ENCODE measurements around the gene NTSR1. TPM values are rescaled to one million over a fixed set of nuclear protein-coding genes. Genes with fewer than 3 reads are reported as not detected.

NTSR1 gene
- total RNA-seq, 6 experiments from 2014 or later, result 0.04 to 0.74 (median 0.09) TPM; not detected in 2

DNA sequence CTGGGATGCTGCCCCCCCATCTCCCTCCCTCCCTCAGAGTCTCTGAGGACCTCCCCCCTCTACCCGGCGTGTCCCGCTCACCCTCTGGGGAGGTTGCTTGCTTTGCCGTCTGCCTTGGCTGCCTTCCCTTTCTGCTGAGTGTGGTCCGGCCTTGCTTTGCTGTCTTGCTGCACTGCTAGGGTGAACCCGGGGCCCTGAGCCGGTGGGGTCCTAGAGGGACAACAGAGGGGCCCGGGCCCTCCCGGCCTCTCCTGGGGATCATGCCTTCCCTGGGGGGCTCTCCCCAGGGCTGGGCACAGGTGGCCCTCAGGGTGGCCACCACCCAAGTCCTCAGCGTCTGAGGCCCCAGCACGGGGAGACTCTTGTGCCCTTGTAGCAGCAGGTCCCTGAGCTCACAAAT lies 47.0 kb upstream of the NTSR1 start:
- Histone ChIP-seq H3K9me3 (no peaks in the 10 kb centered on the region), H3K36me3 (no peaks in the 10 kb centered on the region), H3K27ac (no peak overlapping the region), H3K27me3 (no peaks in the 10 kb centered on the region), H3K4me1 (no peaks in the 10 kb centered on the region), H3K4me3 (no peak overlapping the region)
- ATAC-seq (no peak), DNase-seq (no peak)
- WGBS (ENCODE audit: insufficient coverage, low coverage, low lambda C conversion rate, missing lambda C conversion rate), result 68% methylated on average over 4 of the region's 11 CpGs
- intact Hi-C loops (cut with DNase I), result no loop called here
- TF ChIP-seq, protein P1, sequence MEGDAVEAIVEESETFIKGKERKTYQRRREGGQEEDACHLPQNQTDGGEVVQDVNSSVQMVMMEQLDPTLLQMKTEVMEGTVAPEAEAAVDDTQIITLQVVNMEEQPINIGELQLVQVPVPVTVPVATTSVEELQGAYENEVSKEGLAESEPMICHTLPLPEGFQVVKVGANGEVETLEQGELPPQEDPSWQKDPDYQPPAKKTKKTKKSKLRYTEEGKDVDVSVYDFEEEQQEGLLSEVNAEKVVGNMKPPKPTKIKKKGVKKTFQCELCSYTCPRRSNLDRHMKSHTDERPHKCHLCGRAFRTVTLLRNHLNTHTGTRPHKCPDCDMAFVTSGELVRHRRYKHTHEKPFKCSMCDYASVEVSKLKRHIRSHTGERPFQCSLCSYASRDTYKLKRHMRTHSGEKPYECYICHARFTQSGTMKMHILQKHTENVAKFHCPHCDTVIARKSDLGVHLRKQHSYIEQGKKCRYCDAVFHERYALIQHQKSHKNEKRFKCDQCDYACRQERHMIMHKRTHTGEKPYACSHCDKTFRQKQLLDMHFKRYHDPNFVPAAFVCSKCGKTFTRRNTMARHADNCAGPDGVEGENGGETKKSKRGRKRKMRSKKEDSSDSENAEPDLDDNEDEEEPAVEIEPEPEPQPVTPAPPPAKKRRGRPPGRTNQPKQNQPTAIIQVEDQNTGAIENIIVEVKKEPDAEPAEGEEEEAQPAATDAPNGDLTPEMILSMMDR (IDR thresholded peaks at IDR 0.05), result no peak
- no peak for TF ChIP-seq POLR2A (IDR thresholded peaks at IDR 0.05)

DNA sequence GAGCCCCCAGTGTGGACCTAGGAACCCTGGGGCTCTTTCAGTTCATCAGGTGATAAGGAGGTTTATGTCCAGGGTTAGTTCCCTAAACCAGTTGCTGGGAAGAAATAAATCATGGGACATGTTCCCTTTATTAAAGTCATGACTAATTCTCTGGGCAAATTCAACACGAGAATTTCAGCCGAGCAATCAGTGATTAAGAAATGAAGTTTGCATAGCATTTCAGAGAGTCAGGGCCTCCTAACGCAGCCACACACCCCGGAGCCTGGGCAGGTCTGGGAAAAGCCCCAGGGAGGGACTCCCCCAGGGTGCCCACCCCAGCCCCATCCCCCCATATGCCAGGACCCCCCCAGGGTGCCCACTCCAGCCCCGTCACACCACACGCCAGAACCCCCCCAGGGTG lies 46.2 kb upstream of the NTSR1 start:
- intact Hi-C loops (cut with DNase I), result no loop called here
- WGBS (ENCODE audit: insufficient coverage, low coverage, low lambda C conversion rate, missing lambda C conversion rate), result 69% methylated on average over 5 of the region's 6 CpGs
- Histone ChIP-seq H3K9me3 (no peaks in the 10 kb centered on the region), H3K27ac (no peak overlapping the region), H3K4me3 (no peak overlapping the region), H3K36me3 (no peaks in the 10 kb centered on the region), H3K4me1 (no peaks in the 10 kb centered on the region), H3K27me3 (no peaks in the 10 kb centered on the region)
- DNase-seq (no peak), ATAC-seq (no peak)
- no peak for TF ChIP-seq POLR2A (IDR thresholded peaks at IDR 0.05)
- TF ChIP-seq, protein P1 (IDR thresholded peaks at IDR 0.05), result no peak

DNA sequence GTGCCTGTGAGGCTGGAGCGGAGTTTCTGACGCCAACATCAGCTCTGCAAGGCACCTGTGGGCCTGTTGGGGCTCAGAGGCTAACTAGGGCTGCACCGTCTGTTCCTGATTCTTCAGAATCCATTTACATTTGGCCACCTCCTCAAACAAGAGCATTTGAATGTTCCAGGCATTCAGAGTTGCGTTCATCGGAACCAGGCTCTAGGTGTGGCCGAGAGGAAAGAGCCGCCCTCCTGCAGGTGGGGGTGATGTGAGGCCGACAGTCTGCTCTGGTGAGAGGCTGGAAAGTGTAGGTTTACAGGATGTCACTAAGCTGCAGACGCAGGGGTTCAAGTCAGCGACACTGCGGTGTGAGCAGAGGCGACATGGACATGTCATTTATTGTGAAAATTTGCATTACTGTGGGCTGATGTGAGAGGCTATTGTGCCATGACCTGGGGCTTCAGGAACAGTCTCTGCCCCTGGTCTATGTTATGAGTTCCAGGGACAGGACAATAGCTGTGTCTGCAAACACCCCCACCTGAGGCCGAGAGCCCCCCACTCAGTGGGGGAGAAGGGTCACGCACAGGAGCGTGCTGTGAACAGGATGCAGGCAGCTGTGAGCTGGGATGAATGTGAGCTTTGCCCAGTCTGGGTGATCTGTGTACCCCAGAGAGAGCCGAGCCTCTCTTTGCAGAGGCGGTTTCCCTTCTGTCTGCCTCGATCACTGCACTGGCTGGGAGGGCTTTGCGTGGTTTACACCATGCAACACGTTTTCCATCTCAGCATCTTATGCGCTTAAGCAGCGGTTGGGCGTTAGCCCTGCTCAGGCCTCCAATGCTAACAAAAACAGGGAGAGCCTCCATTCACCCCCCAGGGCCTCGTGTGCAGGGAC lies 45.3 kb upstream of the NTSR1 start:
- H3K27ac ChIP-seq, result no peak overlapping the region
- no peak overlapping the region for H3K4me3 ChIP-seq
- H3K27me3 ChIP-seq, result no peaks in the 10 kb centered on the region
- H3K36me3 ChIP-seq, result no peaks in the 10 kb centered on the region
- 86% methylated on average over 6 of the region's 24 CpGs for WGBS (ENCODE audit: insufficient coverage, low coverage, low lambda C conversion rate, missing lambda C conversion rate)
- H3K4me1 ChIP-seq, result no peaks in the 10 kb centered on the region
- no peak for ATAC-seq
- no peaks in the 10 kb centered on the region for H3K9me3 ChIP-seq
- intact Hi-C loops (cut with DNase I), result no loop called here
- TF ChIP-seq POLR2A (IDR thresholded peaks at IDR 0.05), result no peak
- TF ChIP-seq, protein P1 (IDR thresholded peaks at IDR 0.05), result no peak
- no peak for DNase-seq

DNA sequence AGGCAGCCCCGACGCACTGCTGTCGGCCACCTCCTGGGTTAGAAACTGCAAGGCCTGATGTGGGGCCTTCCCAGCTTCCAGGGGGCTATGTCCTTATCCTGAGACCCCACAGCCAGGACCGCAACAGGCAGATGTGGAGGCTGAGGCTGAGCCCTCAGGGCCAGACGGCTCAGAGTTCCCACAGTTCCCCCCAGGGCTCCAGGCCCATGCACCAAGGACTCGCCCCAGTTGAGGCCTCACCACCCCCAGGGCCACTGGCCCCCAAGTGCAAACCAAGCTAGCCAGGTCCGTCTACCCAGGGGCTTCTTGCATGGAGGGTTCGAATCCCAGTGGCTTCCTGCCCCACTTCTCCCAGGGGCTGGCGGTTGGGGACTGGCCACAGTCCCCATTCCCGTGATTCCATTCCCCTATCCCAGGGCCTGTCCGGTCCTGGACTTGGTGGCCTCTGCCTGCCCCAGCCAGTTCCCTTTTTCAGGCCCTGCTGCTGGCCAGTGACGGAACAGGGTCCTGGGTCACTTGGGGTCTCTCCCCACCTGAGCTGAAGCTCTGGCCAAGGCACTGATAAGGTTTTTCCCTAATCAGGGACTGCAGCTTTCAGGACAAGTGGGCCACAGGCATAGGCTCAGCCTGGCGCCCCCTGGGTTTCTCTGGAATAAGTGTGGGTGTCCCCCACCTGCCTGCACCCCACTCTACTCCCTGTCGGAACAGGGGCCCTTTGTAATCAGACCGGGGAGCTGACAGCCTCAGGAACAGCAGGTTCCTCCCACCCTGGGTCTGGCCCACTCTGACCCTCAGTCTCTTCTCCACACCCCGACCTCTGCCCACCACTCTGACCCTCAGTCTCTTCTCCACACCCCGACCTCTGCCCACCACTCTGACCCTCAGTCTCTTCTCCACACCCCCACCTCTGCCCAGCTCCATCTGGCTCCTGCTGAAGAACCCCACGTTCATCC lies 44.3 kb upstream of the NTSR1 start:
- Histone ChIP-seq H3K4me3 (no peak overlapping the region), H3K27ac (no peak overlapping the region), H3K9me3 (no peaks in the 10 kb centered on the region), H3K4me1 (no peaks in the 10 kb centered on the region), H3K27me3 (no peaks in the 10 kb centered on the region), H3K36me3 (no peaks in the 10 kb centered on the region)
- no peak for ATAC-seq
- TF ChIP-seq, protein P1 (IDR thresholded peaks at IDR 0.05), result no peak
- TF ChIP-seq POLR2A (IDR thresholded peaks at IDR 0.05), result no peak
- no peak for DNase-seq
- intact Hi-C loops (cut with DNase I), result no loop called here
- 79% methylated on average over 8 of the region's 18 CpGs for WGBS (ENCODE audit: insufficient coverage, low coverage, low lambda C conversion rate, missing lambda C conversion rate)

Data from right lobe of liver (tissue), 6 donors.